Measurements from ENCODE around the gene RNF227.
"Not testable (repeated sequence)": the region's sequence is repeated elsewhere in the genome, so short reads cannot be mapped to it uniquely, and the experiment has no call there.

The RNF227 gene

DNA sequence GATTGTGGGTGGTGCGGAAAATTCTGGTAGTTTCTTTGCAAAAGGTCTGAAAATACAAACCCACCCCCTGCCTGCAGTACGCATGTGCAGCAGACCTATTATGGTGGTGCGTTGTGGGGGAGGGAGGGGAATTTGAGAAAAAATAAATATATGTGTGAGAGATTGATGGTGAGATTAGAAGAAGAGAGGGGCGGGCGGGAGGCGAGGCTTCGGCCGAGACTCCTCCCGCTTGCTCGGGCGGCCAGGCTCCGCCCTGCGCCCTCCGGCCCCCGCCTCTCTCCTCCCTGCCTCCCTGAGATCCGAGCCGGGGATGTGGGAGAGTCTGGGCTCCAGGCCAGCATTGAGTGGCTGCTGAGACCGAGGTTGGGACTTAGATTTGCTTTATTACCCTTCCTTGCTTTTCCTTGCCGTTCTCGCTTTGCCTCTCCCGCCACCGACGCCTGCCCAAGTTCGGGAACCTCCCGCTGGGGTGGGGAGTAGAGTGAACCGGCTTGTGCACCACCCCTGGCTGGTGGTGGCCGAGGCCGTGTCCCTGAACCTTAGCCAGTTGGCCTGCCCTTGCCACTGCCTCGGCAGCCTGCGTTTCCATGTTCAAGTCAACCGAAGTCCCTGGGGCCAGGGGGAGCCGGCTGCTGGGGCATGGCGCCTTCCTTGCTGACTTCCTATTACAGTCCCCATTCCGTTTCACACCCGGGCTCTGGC lies 28.5 kb downstream of the RNF227 start:
- DNase-seq = peak; percentile 83

DNA sequence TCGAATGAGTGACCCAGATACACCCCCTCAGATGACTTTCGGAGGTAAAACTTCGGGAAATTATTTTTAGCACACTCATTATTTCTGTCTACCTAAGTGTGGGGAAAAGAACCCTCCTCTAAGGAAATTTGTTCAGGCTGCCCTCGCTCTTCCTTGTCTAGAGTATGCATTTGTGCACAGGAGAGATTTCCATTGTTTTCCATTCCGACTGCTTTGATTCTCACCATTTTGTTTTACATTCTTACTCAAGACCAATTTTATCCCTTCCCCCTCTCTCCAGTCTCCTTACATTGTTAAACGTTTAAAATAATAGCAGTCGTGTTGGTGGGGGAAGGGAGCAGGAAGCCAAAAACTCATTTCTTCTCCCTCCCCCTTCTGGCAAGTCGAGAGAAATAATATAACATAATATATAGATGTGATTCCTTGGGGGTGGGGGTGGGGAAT lies 29.0 kb downstream of the RNF227 start:
- DNase-seq = no peak

DNA sequence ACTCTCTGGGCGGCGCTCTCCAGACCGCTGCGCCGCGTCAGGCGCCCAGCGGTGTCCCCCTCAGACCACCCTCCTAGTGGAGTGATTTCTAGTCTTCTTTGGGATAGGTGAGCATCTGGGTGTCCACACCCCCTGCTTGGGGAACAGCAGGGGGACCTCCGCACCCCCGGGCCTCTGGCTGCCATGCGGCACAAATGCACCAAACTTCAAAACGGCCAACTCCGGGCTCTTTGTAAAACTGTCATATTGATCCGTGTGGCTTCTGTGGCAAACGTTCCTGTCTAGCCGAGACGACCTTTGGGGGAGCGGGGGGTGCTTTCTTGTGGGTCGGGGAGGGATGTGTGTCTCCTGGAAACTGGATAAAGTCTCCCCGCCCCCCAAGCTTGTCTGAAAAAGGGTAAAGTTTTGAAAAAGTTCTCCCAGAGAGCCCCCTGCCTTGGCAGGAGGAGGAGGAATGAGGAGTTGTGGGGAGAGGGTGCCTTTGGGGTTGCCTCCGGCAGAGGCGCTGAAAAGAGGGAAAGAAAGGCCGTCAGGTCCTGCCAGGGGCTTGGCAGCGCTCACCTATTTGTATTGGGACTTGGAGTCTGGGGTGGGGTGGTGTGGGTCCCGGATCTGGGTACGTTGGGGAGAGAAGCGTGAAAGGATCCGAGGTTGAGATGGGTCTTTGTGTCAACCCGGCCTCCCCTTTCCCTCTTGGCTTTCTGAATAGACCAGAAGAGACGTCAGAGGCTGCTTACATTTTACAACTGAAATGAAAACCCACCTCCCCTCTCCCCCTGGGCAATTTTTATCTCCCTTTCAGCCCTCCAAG lies 29.7 kb downstream of the RNF227 start:
- DNase-seq = peak; percentile 68

DNA sequence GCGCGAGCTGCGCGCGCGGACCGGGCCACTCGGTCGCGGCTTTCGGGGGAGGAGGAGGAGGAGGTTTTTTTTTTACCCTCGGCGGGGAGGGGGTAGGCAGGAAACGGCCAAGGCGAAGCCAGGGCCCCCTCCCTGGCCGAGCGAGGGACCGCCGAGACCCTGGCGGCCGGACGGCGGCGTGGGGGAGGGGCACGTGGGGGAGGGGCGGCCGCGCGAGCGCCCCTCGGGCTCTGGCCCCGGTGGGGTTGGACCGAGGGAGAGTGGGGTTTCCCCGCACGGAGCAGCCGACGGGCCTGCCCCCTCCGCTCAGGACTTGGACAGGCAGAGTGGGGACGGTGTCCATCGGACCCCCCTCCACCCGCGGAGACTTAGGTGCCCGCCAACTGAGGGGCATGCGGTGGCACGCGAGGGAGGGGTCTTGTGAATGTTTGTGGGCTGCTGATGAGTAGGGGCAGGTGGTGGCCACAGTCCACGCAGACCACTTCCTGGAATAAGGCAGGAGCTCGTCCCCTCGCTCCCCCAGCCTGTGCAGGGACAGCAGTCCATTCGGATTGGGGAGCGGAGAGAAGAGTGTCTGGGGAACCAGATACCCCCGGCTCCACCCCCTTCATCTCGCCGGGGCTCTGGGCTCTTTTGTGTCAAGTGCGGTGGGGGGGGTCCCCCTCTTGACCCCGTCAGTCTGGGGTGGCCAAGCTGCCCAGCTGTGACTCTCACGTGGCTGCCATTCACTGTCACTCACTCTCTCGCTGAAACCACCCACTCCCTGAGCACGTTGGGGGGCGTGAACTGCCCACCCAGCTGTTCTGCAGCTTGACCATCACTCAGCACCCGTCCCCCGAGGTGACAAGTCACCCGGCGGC lies 30.5 kb downstream of the RNF227 start:
- peak; percentile 21 for DNase-seq

DNA sequence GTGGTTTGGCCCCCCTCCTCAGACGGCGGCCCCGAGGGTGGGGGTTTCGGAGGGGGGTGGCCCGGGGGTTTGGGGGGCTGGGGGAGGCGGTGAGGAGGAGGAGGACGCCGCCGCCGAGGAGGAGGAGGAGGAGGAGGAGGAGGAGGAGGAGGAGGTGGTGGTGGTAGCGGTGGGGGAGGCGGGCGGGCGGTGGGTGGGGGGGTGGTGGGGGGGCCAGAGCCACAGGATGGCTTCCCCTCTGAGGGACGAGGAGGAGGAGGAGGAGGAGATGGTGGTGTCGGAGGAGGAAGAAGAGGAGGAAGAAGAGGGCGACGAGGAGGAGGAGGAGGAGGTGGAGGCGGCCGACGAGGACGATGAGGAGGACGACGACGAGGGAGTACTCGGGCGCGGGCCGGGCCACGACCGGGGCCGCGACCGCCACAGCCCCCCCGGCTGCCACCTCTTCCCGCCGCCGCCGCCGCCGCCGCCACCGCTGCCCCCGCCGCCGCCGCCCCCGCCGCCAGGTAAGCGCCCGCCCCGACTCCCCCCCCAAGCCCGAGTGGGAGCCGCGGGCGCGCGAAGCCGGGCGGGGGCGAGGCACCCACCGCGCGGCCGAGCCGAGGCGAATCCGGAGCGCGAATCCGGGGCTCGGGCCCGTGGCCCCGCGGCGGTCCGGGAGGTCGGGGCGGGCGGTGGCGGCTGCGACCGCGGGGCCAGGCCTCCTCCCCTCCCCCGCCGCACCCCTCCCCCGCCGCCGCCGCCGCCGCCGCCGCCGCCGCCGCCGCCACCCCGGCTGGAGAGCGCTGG lies 31.3 kb downstream of the RNF227 start:
- peak; percentile 33 for DNase-seq

DNA sequence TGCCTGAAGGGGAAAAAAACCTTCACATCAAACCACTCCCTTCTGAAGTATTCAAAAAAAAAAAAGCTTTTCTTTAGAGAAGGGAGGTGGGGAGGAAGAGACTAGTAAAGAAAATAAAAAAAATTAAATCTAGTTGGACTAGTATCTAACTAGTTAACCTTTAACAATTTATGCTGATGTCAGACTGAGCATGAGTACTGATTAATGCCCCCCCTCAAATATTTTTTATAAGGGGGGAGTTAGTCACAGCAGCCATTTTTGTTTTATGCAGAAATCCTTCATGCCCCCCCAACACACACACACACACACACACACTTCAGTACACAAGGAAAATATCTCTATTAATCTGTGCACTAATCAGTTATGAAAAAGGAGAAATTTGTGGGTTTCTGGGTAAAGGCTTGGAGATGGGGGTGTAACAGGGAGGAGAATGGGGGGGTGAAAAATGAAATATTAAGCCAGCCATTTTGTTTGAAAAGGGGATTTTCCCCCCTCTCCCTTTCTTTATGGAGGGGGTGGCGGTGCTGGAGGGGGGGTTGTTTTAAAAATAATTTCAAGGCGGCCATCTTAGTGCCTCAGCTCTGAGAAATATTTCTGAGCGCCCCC lies 32.2 kb downstream of the RNF227 start:
- peak; percentile 28 for DNase-seq

DNA sequence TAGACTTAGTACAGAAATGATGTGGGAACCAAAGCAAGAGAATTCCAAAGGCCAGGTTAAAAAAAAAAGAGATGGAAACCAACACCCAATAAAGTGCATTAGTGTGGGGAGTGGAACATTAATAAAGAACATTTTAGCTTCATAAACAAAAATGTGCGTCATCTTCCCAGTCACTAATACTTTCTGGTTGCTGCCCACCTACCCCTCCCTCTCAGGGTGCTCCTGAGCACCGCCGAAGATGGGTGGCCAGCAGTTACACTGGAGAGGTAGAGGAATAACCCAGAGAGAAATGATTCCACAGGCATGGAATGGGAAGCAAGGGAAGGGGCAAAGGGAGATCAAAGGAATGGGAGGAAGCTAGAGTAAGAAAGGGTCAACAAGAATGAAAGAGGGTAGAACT lies 33.5 kb downstream of the RNF227 start:
- DNase-seq = no peak

DNA sequence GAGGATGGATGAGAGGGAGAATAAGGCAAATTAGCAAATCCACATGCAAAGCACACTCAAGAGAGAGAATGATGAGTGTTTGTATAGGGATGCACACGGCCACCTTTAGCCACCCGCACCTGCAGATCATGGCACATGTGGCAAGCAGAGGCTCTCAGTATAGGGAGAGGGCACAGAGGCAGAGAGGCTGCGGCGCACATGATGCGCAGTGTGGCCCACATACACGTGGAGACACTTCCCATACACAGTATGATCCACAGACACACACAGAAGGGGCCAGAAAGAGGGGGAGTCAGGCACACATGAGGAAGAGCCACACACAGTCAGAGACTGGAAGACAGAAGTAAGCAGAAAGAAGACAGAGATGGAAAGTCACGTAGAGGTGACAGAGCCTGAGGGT lies 34.0 kb downstream of the RNF227 start:
- DNase-seq = no peak

DNA sequence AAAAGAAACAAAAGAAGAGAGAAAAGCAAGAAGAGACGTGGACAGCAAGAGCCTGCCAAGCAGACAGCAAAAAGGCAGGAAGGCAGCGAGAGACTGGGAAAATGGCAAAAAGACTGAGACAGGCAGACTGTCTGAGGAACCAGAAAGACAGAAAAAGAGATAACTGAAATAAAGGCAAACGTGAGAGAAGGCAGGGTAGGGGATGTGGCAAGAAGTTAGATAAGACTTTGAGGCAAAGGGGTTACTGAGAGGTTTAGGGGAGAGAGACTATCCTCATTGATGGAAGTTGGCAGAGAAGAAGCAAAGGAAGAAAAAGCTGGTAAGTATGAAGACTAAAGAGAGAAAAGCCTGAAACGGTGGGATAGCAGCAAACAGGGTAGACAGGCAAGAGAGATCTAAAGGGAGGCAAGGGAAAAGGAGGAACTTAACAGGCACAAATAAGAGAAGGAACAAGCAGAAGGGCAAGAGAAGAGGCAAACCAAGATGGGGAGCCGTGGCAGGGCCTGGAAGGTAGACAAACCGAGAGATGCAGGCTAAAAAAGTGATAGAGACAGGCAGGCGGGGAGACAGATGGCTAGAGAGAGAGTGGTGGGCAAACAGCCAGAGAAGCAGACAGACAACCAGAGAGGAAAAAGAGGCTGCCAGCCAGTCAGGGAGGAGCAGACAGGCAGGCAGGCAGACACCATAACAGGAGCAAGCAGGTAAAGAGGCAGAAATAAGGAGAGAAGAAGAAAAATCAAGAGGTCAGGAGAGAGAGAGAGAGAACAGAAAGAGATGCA lies 34.6 kb downstream of the RNF227 start:
- no peak for DNase-seq

DNA sequence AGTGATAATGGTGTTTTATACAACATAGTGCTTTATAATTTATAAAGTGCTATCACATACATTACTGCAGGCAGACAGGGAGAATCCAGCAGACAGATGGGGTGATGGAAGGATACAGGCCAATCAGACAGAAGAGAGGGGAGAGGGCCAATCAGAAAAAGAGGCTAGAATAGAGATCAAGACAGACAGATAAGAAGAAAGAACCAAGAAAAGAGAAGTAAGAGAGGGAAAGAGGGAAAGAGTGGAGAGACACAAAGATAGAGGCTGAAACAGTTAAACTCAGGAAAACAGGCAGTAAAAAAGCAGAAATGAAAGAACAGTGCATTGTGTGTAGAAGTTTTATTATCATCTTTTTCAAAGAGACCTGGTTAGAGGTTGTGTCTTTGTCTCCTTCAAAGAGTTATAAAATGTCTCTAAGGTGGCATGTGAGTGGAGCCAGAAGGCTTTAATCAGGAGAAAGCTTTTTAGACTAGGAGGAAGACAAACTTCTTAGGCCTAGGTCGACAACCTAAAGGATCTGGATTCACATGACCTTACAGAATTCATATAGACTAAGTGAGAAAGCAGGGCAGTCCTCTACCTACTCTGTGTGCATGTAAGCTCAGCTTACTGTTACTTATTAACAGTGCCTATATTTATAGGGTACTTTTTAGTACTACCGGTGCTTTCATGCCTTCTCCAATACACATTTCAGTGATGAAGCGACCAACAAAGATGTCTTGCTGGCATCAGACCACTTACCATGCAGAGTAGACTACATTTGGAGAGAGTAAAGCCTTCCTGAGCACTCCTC lies 35.8 kb downstream of the RNF227 start:
- DNase-seq = no peak

DNA sequence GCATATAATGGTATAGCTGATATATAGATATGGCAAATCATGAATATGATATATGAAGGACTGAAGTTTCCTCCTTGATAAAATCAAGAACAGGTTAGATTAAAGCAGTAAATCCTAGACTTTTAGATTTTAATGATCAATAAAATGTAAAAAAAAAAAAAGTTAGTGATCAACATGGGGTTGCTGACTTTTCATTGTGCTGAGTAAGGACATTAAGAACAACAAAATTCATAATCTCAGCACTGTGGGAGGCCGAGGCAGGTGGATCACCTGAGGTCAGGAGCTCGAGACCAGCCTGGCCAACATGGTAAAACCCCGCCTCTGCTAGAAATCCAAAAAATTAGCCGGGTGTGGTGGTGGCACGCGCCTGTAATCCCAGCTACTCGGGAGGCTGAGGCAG lies 37.9 kb downstream of the RNF227 start:
- no peak for DNase-seq

DNA sequence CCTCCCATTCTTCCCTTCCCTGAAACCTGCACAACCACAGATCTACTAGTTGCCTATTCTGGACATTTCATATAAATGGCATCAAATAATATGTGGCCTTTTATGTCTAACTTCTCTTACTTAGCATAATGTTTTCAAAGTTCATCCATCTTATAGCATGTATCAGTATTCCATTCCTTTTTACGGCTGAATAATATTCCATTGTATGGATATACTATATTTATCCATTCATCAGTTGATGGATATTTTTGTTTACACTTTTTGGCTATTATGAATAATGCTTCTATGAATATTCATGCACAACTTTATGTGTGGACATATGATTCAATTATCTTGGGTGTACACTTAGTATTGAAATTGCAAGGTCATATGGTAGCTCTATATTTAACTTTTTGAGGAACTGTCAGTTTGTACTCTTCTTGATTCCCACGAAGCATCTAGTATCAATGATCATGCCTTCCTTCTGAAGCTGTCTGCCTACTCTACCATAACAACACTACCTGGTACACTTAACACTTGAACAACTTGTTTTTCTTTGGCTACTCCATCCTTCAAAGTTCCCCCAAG lies 40.2 kb downstream of the RNF227 start:
- no peak for DNase-seq

DNA sequence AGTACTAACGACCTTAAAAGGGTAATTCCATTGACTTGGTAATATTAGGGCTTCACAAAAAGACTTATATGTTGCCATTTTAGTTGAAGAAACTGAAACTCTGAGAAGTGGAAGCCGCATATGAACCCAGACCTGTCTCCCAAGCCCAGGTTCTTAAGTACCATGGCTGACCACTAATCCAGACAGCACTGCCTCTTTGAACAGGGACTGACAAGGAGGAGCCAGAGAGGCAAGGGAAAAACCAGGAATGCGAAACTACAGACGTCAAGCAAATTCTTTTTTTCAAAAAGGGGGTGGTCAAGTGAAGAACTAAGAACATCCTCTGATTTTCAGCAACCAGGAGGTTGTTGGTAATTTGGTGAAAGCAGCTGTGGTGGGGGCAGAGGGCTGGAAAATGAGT lies 43.0 kb downstream of the RNF227 start:
- DNase-seq = no peak

DNA sequence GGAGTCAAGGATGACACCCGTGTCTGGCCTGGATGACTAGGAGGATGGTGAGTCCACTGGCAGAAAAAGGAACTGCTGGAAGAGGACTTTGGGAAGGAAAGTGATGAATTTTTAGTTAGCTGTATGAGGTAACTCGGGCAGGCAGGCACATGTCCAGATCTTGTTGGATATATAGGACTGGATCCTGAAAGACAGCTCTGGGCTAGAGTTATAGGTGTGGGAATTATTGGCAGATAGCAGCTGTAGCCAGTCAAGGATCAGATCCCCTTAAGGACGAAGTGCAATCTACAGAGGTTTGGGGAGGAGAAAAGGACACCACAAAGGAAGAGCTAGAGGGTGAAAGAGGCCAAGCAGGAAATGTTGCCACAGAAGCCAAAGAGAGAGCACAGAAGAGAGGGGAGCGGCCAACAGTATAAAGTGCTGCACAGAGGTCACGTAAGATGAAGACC lies 48.2 kb downstream of the RNF227 start:
- DNase-seq = no peak

DNA sequence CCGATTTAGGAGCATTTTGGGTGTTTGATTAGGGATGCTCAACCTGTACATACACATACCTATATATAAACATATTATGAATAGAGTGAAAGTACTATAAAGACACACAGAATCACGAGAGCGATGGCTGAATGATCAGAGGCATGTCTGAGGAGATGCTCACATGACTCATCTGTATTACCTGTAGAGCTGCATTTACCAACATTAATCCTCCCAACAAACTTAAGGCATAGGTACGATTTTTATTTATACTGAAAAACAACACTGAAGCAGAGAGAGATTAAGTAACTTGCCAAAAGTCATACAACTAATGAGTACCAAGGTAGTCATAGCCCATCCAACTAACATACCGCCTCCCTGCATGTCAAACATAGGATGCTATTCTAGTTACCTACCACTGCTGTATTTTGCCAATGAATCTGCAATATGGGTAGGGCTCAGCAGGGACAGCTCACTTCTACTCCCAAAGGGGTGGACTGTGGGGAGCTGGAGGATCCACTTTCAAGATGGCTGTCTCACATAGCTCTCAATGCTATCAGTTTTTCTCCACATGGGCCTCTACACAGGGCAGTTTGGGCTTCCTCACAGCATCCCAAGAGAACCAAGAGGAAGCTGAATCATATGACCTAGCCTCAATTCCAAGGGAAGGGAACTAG lies 51.0 kb downstream of the RNF227 start:
- DNase-seq = no peak

DNA sequence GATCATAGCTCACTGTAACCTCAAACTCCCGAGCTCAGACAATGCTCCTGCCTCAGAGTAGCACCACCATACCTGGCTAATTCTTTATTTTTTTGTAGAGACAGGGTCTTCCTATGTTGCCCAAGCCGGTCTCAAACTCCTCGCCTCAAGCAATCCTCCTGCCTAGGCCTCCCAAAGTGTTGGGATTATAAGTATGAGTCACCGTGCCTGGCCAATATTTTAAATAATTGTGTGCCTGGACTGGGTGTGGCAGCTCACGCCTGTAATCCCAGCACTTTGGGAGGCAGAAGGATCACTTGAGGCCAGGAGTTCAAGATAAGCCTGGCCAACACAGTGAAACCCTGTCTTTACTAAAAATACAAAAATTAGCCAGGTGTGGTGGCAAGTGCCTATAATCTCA lies 51.7 kb downstream of the RNF227 start:
- not testable (repeated sequence) for DNase-seq

Measured in activated CD4-positive, alpha-beta T cell treated with anti-CD3 and anti-CD28 coated beads, Interleukin-2, amount 50 U/mL, for 1 hour (primary cell).